Measurements from ENCODE around the gene CPA2. TPM values are rescaled to one million over a fixed set of nuclear protein-coding genes. Genes with fewer than 3 reads are reported as not detected.

CPA2 gene
- total RNA-seq, 1 donor from 2014 or later, result 0.52 TPM

DNA sequence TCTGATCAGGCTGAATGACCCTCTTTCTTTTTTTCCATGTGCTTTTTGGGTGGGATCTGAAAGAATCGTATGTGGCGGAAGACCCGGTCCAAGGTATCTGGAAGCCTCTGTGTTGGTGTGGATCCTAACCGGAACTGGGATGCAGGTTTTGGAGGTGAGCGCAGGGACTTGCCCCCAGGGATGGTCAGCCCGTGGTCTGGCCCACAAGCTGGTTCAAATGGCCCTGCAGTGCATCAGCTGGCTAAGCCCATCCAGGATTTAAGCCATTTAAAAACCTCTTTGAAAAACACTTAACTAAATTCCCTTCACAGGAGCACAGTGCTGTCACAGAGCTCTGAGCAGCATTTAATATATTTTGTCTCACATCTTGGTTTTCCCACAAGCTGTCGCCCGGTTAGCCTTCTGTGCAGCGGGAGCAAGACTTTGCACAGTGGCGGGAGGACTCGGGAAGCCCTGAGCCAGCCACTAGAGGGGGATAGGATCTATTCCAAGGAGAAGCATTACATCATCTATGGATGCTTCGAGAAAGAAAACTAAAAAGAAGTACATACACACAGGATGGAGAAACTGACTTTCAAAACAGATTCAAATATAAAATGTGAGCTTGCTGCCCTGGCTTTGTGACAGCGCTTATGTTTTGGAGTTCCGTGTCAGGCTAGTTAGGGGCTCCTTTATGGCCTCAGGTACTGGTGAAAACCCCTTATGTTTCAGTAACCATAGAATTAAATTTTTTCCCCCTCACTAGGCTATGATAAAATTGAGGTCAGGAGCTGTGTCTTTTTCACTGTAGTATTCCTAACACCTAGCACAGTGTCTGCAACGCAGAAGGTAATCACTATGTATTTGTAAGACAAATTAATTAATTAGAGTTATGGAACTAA is 11.3 kb downstream of the CPA2 start:
- Histone ChIP-seq H3K27ac (ENCODE audit: low read depth, low read length) (no peak overlapping the region), H3K4me3 (ENCODE audit: low read length in 3 of 3) (no peak overlapping the region), H3K36me3 (ENCODE audit: control insufficient read depth in 3 of 3, insufficient read depth in 3 of 3, low read length in 3 of 3) (no peaks in the 10 kb centered on the region), H3K27me3 (ENCODE audit: control insufficient read depth in 3 of 3, insufficient read depth in 3 of 3, low read length in 3 of 3) (peaks cover 3 to 21% (median 18%) of the 10 kb centered on the region in 3 donors), H3K9ac (ENCODE audit: low read depth in 1 of 3, low read length in 3 of 3) (no peak overlapping the region), H3K4me1 (ENCODE audit: control insufficient read depth in 3 of 3, insufficient read depth in 3 of 3, low read length in 3 of 3) (peaks cover 3 to 14% (median 6%) of the 10 kb centered on the region in 3 donors), H3K9me3 (ENCODE audit: control insufficient read depth in 3 of 3, low read length in 3 of 3) (no peaks in the 10 kb centered on the region)

DNA sequence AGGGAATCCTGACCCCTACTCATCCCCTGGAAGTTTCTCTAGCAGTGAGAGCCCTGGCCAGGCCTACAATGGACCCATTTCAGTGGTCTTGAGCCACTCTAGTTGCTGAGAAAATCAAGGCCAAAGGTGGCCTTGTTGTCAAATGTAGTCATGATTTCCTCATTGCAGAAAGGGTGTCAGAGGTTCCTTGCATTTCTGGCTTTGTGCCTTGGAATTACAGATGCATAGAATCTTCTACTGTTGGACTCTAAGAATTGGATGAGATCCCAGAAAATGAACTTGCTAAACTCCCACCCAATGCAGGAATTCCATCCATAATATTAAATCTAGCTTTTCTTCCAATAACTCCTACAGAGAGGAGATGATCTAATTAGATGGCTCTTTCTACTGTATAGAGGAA is 12.2 kb downstream of the CPA2 start:
- Histone ChIP-seq H3K9ac (ENCODE audit: low read depth in 1 of 3, low read length in 3 of 3) (no peak overlapping the region), H3K36me3 (ENCODE audit: control insufficient read depth in 3 of 3, insufficient read depth in 3 of 3, low read length in 3 of 3) (no peaks in the 10 kb centered on the region), H3K27ac (ENCODE audit: low read depth, low read length) (no peak overlapping the region), H3K4me3 (ENCODE audit: low read length in 3 of 3) (no peak overlapping the region), H3K4me1 (ENCODE audit: control insufficient read depth in 3 of 3, insufficient read depth in 3 of 3, low read length in 3 of 3) (peaks cover 3 to 12% (median 3%) of the 10 kb centered on the region in 3 donors), H3K9me3 (ENCODE audit: control insufficient read depth in 3 of 3, low read length in 3 of 3) (no peaks in the 10 kb centered on the region), H3K27me3 (ENCODE audit: control insufficient read depth in 3 of 3, insufficient read depth in 3 of 3, low read length in 3 of 3) (peaks cover 3 to 19% (median 14%) of the 10 kb centered on the region in 3 donors)

DNA sequence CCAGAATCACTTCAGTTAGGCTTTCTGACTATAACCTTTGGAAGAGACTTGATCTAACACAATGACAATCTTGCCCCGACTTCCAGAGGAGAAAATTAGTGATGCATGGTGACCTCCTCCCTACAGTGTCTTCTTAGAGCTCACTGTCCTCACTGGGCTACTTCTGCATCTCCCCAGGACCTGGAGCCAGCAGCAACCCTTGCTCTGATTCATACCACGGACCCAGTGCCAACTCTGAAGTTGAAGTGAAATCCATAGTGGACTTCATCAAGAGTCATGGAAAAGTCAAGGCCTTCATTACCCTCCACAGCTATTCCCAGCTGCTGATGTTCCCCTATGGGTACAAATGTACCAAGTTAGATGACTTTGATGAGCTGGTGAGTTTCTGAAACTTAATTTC is 12.6 kb downstream of the CPA2 start:
- H3K4me3 ChIP-seq (ENCODE audit: low read length in 3 of 3), result no peak overlapping the region
- peaks cover 3 to 17% (median 12%) of the 10 kb centered on the region in 3 donors for H3K27me3 ChIP-seq (ENCODE audit: control insufficient read depth in 3 of 3, insufficient read depth in 3 of 3, low read length in 3 of 3)
- peaks cover 3 to 9% (median 3%) of the 10 kb centered on the region in 3 donors for H3K4me1 ChIP-seq (ENCODE audit: control insufficient read depth in 3 of 3, insufficient read depth in 3 of 3, low read length in 3 of 3)
- H3K9ac ChIP-seq (ENCODE audit: low read depth in 1 of 3, low read length in 3 of 3), result no peak overlapping the region
- H3K36me3 ChIP-seq (ENCODE audit: control insufficient read depth in 3 of 3, insufficient read depth in 3 of 3, low read length in 3 of 3), result no peaks in the 10 kb centered on the region
- no peaks in the 10 kb centered on the region for H3K9me3 ChIP-seq (ENCODE audit: control insufficient read depth in 3 of 3, low read length in 3 of 3)
- H3K27ac ChIP-seq (ENCODE audit: low read depth, low read length), result no peak overlapping the region

DNA sequence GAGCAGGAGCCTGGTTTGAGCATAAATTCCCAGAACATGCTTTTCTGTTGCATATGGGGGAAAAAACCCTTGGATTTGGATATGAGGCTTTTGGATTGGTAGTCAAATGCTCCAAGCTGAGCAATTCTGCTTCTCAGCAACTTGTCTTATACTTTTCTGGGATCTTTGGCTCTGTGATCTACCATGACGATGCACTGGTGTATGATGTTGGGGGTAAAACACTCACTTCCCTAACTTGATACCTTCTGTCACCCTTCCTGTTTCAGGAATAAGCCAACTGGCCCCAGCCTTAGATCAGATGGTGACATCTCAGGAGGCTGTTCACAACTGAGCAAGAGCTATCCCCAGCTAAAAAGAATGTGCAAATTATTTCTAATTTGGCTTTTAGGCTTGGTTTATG is 13.2 kb downstream of the CPA2 start:
- Histone ChIP-seq H3K27ac (ENCODE audit: low read depth, low read length) (no peak overlapping the region), H3K4me1 (ENCODE audit: control insufficient read depth in 3 of 3, insufficient read depth in 3 of 3, low read length in 3 of 3) (peaks cover 2 to 8% (median 3%) of the 10 kb centered on the region in 3 donors)

DNA sequence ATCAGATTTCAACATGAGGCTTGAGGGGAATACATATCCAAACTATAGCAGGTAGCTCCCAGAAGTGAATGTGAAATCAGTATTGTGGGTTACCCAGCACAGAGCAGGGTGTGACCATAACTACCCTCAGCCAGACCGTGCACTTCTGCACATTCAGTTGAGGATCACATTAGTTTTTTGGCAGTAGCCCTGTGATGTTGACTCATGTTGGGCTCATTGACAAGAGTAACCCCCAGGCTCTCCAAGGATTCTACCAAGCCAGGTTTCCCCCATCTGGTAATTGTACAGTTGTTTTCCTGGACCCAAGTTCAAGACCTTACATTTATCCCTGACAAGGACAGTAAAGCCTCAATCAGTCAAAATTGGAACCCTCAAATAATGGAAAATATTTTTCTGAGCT is 14.6 kb downstream of the CPA2 start:
- Histone ChIP-seq H3K27me3 (ENCODE audit: control insufficient read depth in 3 of 3, insufficient read depth in 3 of 3, low read length in 3 of 3) (peaks cover 0 to 6% (median 6%) of the 10 kb centered on the region in 3 donors), H3K27ac (ENCODE audit: low read depth, low read length) (no peak overlapping the region), H3K4me3 (ENCODE audit: low read length in 3 of 3) (no peak overlapping the region), H3K4me1 (ENCODE audit: control insufficient read depth in 3 of 3, insufficient read depth in 3 of 3, low read length in 3 of 3) (peaks cover 0 to 8% (median 3%) of the 10 kb centered on the region in 3 donors), H3K9ac (ENCODE audit: low read depth in 1 of 3, low read length in 3 of 3) (no peak overlapping the region), H3K36me3 (ENCODE audit: control insufficient read depth in 3 of 3, insufficient read depth in 3 of 3, low read length in 3 of 3) (no peaks in the 10 kb centered on the region), H3K9me3 (ENCODE audit: control insufficient read depth in 3 of 3, low read length in 3 of 3) (no peaks in the 10 kb centered on the region)

More for the DNA sequence above, 13.2 kb downstream of the CPA2 start:
- no peaks in the 10 kb centered on the region for H3K36me3 ChIP-seq (ENCODE audit: control insufficient read depth in 3 of 3, insufficient read depth in 3 of 3, low read length in 3 of 3)
- H3K4me3 ChIP-seq (ENCODE audit: low read length in 3 of 3), result no peak overlapping the region
- peaks cover 3 to 15% (median 9%) of the 10 kb centered on the region in 3 donors for H3K27me3 ChIP-seq (ENCODE audit: control insufficient read depth in 3 of 3, insufficient read depth in 3 of 3, low read length in 3 of 3)
- H3K9ac ChIP-seq (ENCODE audit: low read depth in 1 of 3, low read length in 3 of 3), result no peak overlapping the region
- H3K9me3 ChIP-seq (ENCODE audit: control insufficient read depth in 3 of 3, low read length in 3 of 3), result no peaks in the 10 kb centered on the region

- no peak overlapping the region for H3K27ac ChIP-seq (ENCODE audit: low read depth, low read length)
- no peak overlapping the region for H3K9ac ChIP-seq (ENCODE audit: low read depth in 1 of 3, low read length in 3 of 3)
- H3K4me3 ChIP-seq (ENCODE audit: low read length in 3 of 3), result no peak overlapping the region
- no peaks in the 10 kb centered on the region for H3K36me3 ChIP-seq (ENCODE audit: control insufficient read depth in 3 of 3, insufficient read depth in 3 of 3, low read length in 3 of 3)
- H3K27me3 ChIP-seq (ENCODE audit: control insufficient read depth in 3 of 3, insufficient read depth in 3 of 3, low read length in 3 of 3), result no peaks in the 10 kb centered on the region
- no peaks in the 10 kb centered on the region for H3K9me3 ChIP-seq (ENCODE audit: control insufficient read depth in 3 of 3, low read length in 3 of 3)
- H3K4me1 ChIP-seq (ENCODE audit: control insufficient read depth in 3 of 3, insufficient read depth in 3 of 3, low read length in 3 of 3), result no peaks in the 10 kb centered on the region
These were observed 20.2 kb downstream of the CPA2 start for GRCh38 chr7:130286881-130287280.

DNA sequence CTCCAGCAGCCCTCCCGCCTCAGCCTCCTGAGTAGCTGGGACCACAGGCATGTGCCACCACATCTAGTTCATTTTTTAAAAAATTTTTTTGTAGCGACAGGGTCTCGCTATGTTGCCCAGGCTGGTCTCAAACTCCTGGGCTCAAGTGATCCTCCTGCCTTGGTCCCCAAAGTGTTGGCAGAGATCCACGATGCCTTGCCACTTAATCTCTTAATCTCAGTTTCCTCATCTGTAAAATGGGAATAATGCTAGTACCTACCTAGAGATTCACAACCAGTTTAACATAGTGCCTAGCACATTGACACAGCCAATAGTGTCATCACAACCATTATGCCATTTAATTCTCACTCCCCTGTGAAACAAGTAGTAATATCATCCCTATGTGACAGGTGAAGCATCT is 21.5 kb downstream of the CPA2 start:
- no peak overlapping the region for H3K27ac ChIP-seq (ENCODE audit: low read depth, low read length)
- peaks cover 0 to 5% (median under 1%) of the 10 kb centered on the region in 3 donors for H3K4me1 ChIP-seq (ENCODE audit: control insufficient read depth in 3 of 3, insufficient read depth in 3 of 3, low read length in 3 of 3)
- H3K36me3 ChIP-seq (ENCODE audit: control insufficient read depth in 3 of 3, insufficient read depth in 3 of 3, low read length in 3 of 3), result no peaks in the 10 kb centered on the region
- H3K4me3 ChIP-seq (ENCODE audit: low read length in 3 of 3), result no peak overlapping the region
- H3K9ac ChIP-seq (ENCODE audit: low read depth in 1 of 3, low read length in 3 of 3), result no peak overlapping the region
- H3K9me3 ChIP-seq (ENCODE audit: control insufficient read depth in 3 of 3, low read length in 3 of 3), result no peaks in the 10 kb centered on the region
- H3K27me3 ChIP-seq (ENCODE audit: control insufficient read depth in 3 of 3, insufficient read depth in 3 of 3, low read length in 3 of 3), result no peaks in the 10 kb centered on the region

GRCh38 chr7:130288829-130289228 is 22.2 kb downstream of the CPA2 start:
- no peak overlapping the region for H3K4me3 ChIP-seq (ENCODE audit: low read length in 3 of 3)
- H3K36me3 ChIP-seq (ENCODE audit: control insufficient read depth in 3 of 3, insufficient read depth in 3 of 3, low read length in 3 of 3), result no peaks in the 10 kb centered on the region
- no peaks in the 10 kb centered on the region for H3K9me3 ChIP-seq (ENCODE audit: control insufficient read depth in 3 of 3, low read length in 3 of 3)
- H3K27ac ChIP-seq (ENCODE audit: low read depth, low read length), result no peak overlapping the region
- H3K9ac ChIP-seq (ENCODE audit: low read depth in 1 of 3, low read length in 3 of 3), result no peak overlapping the region
- peaks cover 0 to 5% (median 3%) of the 10 kb centered on the region in 3 donors for H3K4me1 ChIP-seq (ENCODE audit: control insufficient read depth in 3 of 3, insufficient read depth in 3 of 3, low read length in 3 of 3)
- no peaks in the 10 kb centered on the region for H3K27me3 ChIP-seq (ENCODE audit: control insufficient read depth in 3 of 3, insufficient read depth in 3 of 3, low read length in 3 of 3)

DNA sequence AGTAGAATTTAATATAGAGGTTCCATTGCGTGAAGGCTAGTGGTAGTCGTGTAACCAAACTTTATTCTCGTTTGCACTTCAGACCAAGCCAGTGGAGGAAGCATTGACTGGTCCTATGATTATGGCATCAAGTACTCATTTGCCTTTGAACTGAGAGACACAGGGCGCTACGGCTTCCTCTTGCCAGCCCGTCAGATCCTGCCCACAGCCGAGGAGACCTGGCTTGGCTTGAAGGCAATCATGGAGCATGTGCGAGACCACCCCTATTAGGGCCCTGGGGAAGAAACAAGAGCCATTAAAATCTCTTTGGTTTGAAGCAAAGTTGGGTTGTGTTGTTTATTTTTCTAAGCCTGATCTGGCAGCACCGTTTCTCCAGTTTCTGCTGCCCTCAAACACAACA is 22.8 kb downstream of the CPA2 start:
- Histone ChIP-seq H3K4me3 (ENCODE audit: low read length in 3 of 3) (no peak overlapping the region), H3K9ac (ENCODE audit: low read depth in 1 of 3, low read length in 3 of 3) (no peak overlapping the region), H3K27me3 (ENCODE audit: control insufficient read depth in 3 of 3, insufficient read depth in 3 of 3, low read length in 3 of 3) (no peaks in the 10 kb centered on the region), H3K9me3 (ENCODE audit: control insufficient read depth in 3 of 3, low read length in 3 of 3) (no peaks in the 10 kb centered on the region), H3K36me3 (ENCODE audit: control insufficient read depth in 3 of 3, insufficient read depth in 3 of 3, low read length in 3 of 3) (no peaks in the 10 kb centered on the region), H3K4me1 (ENCODE audit: control insufficient read depth in 3 of 3, insufficient read depth in 3 of 3, low read length in 3 of 3) (peaks cover 0 to 5% (median 3%) of the 10 kb centered on the region in 3 donors), H3K27ac (ENCODE audit: low read depth, low read length) (no peak overlapping the region)

- H3K36me3 ChIP-seq (ENCODE audit: control insufficient read depth in 3 of 3, insufficient read depth in 3 of 3, low read length in 3 of 3), result no peaks in the 10 kb centered on the region
- peaks cover 0 to 5% (median 3%) of the 10 kb centered on the region in 3 donors for H3K4me1 ChIP-seq (ENCODE audit: control insufficient read depth in 3 of 3, insufficient read depth in 3 of 3, low read length in 3 of 3)
- H3K27ac ChIP-seq (ENCODE audit: low read depth, low read length), result no peak overlapping the region
- no peaks in the 10 kb centered on the region for H3K9me3 ChIP-seq (ENCODE audit: control insufficient read depth in 3 of 3, low read length in 3 of 3)
- no peak overlapping the region for H3K4me3 ChIP-seq (ENCODE audit: low read length in 3 of 3)
- no peaks in the 10 kb centered on the region for H3K27me3 ChIP-seq (ENCODE audit: control insufficient read depth in 3 of 3, insufficient read depth in 3 of 3, low read length in 3 of 3)
- no peak overlapping the region for H3K9ac ChIP-seq (ENCODE audit: low read depth in 1 of 3, low read length in 3 of 3)
These were observed 24.1 kb downstream of the CPA2 start for GRCh38 chr7:130290745-130291144.

All from skeletal muscle tissue (tissue), 4 donors.